ENCODE results near the gene DEDD. TPM values are rescaled to one million over a fixed set of nuclear protein-coding genes. Genes with fewer than 3 reads are reported as not detected.

DEDD gene
- total and polyA plus RNA-seq, 2 of the 13 experiments (the other 11 are each of a cell fraction or from before 2014, with no cell fraction given), result 12.6 to 27.8 TPM

DNA sequence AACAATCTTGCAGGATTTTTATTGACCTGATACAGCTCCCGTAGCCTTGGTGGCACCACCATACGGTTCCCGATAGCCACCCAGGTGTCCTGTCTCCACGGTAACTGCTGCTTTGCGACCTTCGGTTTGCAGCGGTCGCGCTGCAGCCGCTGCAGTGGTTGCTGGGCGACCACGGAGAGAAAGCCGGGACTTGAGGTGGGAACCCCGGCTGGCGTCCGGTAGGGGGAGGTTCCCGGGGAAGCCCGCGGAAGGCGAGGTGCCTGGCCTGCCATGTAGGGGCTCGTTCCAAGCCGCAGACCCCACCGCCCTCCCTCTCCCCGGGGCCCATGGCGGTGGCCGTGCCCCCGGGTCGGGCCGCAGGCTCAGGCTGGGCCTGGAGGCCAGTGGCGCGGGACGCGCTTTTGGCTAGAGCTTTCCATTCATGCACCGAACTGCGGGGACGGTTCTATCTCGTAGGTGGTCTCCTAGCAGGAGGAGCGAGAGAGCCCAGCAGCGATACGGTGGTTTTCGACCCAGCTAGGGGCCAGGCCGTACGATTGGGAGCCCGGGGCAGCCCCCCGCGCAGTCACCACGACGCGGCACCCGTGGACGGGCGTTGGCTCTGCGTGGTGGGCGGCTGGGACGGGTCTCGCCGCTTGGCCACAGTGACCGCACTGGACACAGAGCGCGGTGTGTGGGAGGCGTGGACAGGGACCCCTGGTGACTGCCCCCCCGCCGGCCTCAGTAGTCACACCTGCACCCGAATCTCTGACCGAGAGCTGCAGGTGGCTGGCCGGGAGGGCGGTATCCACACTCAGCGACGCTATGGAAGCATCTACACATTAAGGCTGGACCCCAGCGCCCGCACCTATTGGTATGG, 34.0 kb downstream of the DEDD start, which contains the start of gene KLHDC9 (continued):
- TF ChIP-seq, protein P1, sequence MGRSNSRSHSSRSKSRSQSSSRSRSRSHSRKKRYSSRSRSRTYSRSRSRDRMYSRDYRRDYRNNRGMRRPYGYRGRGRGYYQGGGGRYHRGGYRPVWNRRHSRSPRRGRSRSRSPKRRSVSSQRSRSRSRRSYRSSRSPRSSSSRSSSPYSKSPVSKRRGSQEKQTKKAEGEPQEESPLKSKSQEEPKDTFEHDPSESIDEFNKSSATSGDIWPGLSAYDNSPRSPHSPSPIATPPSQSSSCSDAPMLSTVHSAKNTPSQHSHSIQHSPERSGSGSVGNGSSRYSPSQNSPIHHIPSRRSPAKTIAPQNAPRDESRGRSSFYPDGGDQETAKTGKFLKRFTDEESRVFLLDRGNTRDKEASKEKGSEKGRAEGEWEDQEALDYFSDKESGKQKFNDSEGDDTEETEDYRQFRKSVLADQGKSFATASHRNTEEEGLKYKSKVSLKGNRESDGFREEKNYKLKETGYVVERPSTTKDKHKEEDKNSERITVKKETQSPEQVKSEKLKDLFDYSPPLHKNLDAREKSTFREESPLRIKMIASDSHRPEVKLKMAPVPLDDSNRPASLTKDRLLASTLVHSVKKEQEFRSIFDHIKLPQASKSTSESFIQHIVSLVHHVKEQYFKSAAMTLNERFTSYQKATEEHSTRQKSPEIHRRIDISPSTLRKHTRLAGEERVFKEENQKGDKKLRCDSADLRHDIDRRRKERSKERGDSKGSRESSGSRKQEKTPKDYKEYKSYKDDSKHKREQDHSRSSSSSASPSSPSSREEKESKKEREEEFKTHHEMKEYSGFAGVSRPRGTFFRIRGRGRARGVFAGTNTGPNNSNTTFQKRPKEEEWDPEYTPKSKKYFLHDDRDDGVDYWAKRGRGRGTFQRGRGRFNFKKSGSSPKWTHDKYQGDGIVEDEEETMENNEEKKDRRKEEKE (IDR thresholded peaks at IDR 0.05), result no peak
- TF ChIP-seq NKX3-1 (CRISPR knock-in tag; IDR thresholded peaks at IDR 0.05) (no peak), ZNF136 (CRISPR knock-in tag; IDR thresholded peaks at IDR 0.05; ENCODE audit: low read depth) (0 out of 2 replicates have a peak, but pooled peaks have one; percentile 24), DR1 (CRISPR knock-in tag; IDR thresholded peaks at IDR 0.05) (no peak), TRIM24 (CRISPR knock-in tag; IDR thresholded peaks at IDR 0.05) (no peak), REST (IDR thresholded peaks at IDR 0.05; ENCODE audit: borderline replicate concordance in 1 of 2, low read depth in 1 of 2, low read length in 2 of 2) (no peak), TBL1XR1 (IDR thresholded peaks at IDR 0.05; ENCODE audit: borderline replicate concordance, low read length, partially characterized antibody) (no peak), ZNF770 (CRISPR knock-in tag; IDR thresholded peaks at IDR 0.05) (no peak), PAF1 (CRISPR knock-in tag; IDR thresholded peaks at IDR 0.05) (no peak), ZBTB7A (CRISPR knock-in tag; IDR thresholded peaks at IDR 0.05) (no peak), HNRNPH1 (optimal IDR thresholded peaks at IDR 0.05; ENCODE audit: low read depth, low read length) (no peak), TCF12 (IDR thresholded peaks at IDR 0.05) (no peak), TCF12 (CRISPR knock-in tag; IDR thresholded peaks at IDR 0.05) (no peak), ZFP1 (CRISPR knock-in tag; IDR thresholded peaks at IDR 0.05) (no peak), ARNT2 (CRISPR knock-in tag; IDR thresholded peaks at IDR 0.05; ENCODE audit: low read depth) (no peak)
- TF ChIP-seq, protein P2, sequence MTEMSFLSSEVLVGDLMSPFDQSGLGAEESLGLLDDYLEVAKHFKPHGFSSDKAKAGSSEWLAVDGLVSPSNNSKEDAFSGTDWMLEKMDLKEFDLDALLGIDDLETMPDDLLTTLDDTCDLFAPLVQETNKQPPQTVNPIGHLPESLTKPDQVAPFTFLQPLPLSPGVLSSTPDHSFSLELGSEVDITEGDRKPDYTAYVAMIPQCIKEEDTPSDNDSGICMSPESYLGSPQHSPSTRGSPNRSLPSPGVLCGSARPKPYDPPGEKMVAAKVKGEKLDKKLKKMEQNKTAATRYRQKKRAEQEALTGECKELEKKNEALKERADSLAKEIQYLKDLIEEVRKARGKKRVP (CRISPR knock-in tag; IDR thresholded peaks at IDR 0.05), result no peak
- TF ChIP-seq, protein P3, sequence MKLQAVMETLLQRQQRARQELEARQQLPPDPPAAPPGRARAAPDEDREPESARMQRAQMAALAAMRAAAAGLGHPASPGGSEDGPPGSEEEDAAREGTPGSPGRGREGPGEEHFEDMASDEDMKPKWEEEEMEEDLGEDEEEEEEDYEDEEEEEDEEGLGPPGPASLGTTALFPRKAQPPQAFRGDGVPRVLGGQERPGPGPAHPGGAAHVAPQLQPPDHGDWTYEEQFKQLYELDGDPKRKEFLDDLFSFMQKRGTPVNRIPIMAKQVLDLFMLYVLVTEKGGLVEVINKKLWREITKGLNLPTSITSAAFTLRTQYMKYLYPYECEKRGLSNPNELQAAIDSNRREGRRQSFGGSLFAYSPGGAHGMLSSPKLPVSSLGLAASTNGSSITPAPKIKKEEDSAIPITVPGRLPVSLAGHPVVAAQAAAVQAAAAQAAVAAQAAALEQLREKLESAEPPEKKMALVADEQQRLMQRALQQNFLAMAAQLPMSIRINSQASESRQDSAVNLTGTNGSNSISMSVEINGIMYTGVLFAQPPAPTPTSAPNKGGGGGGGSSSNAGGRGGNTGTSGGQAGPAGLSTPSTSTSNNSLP (IDR thresholded peaks at IDR 0.05; ENCODE audit: low read depth, low read length), result no peak

Data from HepG2 (cell line).